NCI-H2081 (cell line): Measurements from ENCODE around the gene BAZ1A.

Experiments
- DNase-seq, 2 experiments: peaks; one replicate each; lab custom pipeline; 2025; lab: John Stamatoyannopoulos, UW

Gene BAZ1A

GRCh38 chr14:34875031-34875922 is at the start of gene BAZ1A:
Gene BAZ1A (minus strand): TSS chr14:34875360. CDS start chr14:34874604, 756 bp downstream.
- DNase-seq: peak; percentile 65 to 86

GRCh38 chr14:34920339-34920738 is 45.2 kb upstream of the BAZ1A start:
- no peak for DNase-seq

- DNase-seq: no peak
These were observed 38.5 kb upstream of the BAZ1A start for GRCh38 chr14:34913619-34914018.

GRCh38 chr14:34912966-34913365 is 37.8 kb upstream of the BAZ1A start:
- no peak for DNase-seq

- DNase-seq: no peak
These were observed 37.0 kb upstream of the BAZ1A start for GRCh38 chr14:34912182-34912581.

- no peak for DNase-seq
These were observed 36.3 kb upstream of the BAZ1A start for GRCh38 chr14:34911209-34912150.

GRCh38 chr14:34906287-34906686 is 31.1 kb upstream of the BAZ1A start:
- no peak for DNase-seq

GRCh38 chr14:34895277-34895676 is 20.1 kb upstream of the BAZ1A start:
- no peak for DNase-seq

- no peak for DNase-seq
These were observed 15.8 kb upstream of the BAZ1A start for GRCh38 chr14:34890937-34891336.

- DNase-seq: no peak
These were observed 13.0 kb upstream of the BAZ1A start for GRCh38 chr14:34888186-34888585.

- DNase-seq: no peak
These were observed 8.8 kb upstream of the BAZ1A start for GRCh38 chr14:34883954-34884353.

GRCh38 chr14:34874386-34875030 is 652 bp downstream of the BAZ1A start:
- DNase-seq: peak; percentile 52 to 70

- DNase-seq: peak; percentile 54 to 78
These were observed 1.4 kb downstream of the BAZ1A start for GRCh38 chr14:34873589-34874385.

- peak in 1 of 2 experiments; percentile 78 for DNase-seq
These were observed 2.2 kb downstream of the BAZ1A start for GRCh38 chr14:34872822-34873588.

- DNase-seq: no peak
These were observed 8.0 kb downstream of the BAZ1A start for GRCh38 chr14:34867199-34867598.

- no peak for DNase-seq
These were observed 9.1 kb downstream of the BAZ1A start for GRCh38 chr14:34865889-34866574.

GRCh38 chr14:34863844-34864243 is 11.3 kb downstream of the BAZ1A start:
- DNase-seq: no peak

GRCh38 chr14:34858765-34859164 is 16.4 kb downstream of the BAZ1A start:
- DNase-seq: no peak

- DNase-seq: no peak
These were observed 17.3 kb downstream of the BAZ1A start for GRCh38 chr14:34857689-34858449.
